ENCODE measurements around the gene KCNQ5.

DNA sequence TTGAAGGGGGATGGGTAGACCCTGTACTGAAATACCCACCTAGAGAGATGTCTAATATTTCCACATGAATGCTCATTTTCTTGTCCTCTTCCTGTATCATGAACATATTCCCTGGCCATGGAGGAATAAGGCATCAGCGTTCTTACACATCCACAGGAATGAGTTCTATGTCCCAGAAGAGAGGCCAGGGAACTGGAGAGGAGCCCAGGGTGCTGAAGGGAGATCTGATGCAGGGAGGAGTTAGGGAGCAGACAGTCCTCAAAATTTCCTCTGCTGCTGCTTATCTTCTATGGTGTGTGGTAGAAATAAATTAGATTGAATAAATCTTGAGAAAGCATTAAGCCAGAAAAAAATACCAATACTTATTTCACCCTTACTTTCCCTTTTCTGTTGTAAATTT, 295.0 kb downstream of the KCNQ5 start:
- TF ChIP-seq, protein P1, sequence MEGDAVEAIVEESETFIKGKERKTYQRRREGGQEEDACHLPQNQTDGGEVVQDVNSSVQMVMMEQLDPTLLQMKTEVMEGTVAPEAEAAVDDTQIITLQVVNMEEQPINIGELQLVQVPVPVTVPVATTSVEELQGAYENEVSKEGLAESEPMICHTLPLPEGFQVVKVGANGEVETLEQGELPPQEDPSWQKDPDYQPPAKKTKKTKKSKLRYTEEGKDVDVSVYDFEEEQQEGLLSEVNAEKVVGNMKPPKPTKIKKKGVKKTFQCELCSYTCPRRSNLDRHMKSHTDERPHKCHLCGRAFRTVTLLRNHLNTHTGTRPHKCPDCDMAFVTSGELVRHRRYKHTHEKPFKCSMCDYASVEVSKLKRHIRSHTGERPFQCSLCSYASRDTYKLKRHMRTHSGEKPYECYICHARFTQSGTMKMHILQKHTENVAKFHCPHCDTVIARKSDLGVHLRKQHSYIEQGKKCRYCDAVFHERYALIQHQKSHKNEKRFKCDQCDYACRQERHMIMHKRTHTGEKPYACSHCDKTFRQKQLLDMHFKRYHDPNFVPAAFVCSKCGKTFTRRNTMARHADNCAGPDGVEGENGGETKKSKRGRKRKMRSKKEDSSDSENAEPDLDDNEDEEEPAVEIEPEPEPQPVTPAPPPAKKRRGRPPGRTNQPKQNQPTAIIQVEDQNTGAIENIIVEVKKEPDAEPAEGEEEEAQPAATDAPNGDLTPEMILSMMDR (IDR thresholded peaks at IDR 0.05) = no peak
- TF ChIP-seq SP1 (CRISPR knock-in tag; conservative IDR thresholded peaks at IDR 0.05) = no peak
- TF ChIP-seq NFYB (CRISPR knock-in tag; conservative IDR thresholded peaks at IDR 0.05; ENCODE audit: low read depth) = no peak
- TF ChIP-seq, protein P2, sequence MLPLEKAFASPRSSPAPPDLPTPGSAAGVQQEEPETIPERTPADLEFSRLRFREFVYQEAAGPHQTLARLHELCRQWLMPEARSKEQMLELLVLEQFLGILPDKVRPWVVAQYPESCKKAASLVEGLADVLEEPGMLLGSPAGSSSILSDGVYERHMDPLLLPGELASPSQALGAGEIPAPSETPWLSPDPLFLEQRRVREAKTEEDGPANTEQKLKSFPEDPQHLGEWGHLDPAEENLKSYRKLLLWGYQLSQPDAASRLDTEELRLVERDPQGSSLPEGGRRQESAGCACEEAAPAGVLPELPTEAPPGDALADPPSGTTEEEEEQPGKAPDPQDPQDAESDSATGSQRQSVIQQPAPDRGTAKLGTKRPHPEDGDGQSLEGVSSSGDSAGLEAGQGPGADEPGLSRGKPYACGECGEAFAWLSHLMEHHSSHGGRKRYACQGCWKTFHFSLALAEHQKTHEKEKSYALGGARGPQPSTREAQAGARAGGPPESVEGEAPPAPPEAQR (CRISPR knock-in tag; IDR thresholded peaks at IDR 0.05) = no peak
- TF ChIP-seq MAX (CRISPR knock-in tag; IDR thresholded peaks at IDR 0.05) = no peak
- TF ChIP-seq ZNF396 (CRISPR knock-in tag; IDR thresholded peaks at IDR 0.05; ENCODE audit: borderline replicate concordance) = no peak
- TF ChIP-seq, protein P3, sequence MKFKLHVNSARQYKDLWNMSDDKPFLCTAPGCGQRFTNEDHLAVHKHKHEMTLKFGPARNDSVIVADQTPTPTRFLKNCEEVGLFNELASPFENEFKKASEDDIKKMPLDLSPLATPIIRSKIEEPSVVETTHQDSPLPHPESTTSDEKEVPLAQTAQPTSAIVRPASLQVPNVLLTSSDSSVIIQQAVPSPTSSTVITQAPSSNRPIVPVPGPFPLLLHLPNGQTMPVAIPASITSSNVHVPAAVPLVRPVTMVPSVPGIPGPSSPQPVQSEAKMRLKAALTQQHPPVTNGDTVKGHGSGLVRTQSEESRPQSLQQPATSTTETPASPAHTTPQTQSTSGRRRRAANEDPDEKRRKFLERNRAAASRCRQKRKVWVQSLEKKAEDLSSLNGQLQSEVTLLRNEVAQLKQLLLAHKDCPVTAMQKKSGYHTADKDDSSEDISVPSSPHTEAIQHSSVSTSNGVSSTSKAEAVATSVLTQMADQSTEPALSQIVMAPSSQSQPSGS (CRISPR knock-in tag; IDR thresholded peaks at IDR 0.05; ENCODE audit: borderline replicate concordance, low read depth) = no peak
- TF ChIP-seq SMAD3 (CRISPR knock-in tag; IDR thresholded peaks at IDR 0.05; ENCODE audit: borderline replicate concordance) = no peak
- TF ChIP-seq ATF3 (CRISPR knock-in tag; conservative IDR thresholded peaks at IDR 0.05) = no peak
- no peak for TF ChIP-seq ZNF423 (CRISPR knock-in tag; IDR thresholded peaks at IDR 0.05)
- TF ChIP-seq, protein P4, sequence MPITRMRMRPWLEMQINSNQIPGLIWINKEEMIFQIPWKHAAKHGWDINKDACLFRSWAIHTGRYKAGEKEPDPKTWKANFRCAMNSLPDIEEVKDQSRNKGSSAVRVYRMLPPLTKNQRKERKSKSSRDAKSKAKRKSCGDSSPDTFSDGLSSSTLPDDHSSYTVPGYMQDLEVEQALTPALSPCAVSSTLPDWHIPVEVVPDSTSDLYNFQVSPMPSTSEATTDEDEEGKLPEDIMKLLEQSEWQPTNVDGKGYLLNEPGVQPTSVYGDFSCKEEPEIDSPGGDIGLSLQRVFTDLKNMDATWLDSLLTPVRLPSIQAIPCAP (CRISPR knock-in tag; IDR thresholded peaks at IDR 0.05) = no peak
- TF ChIP-seq MYBL2 (CRISPR knock-in tag; IDR thresholded peaks at IDR 0.05) = no peak
- no peak for TF ChIP-seq NR3C1 (CRISPR knock-in tag; conservative IDR thresholded peaks at IDR 0.05; ENCODE audit: low read depth)

All from WTC11 (cell line).